GM18868 (cell line): ENCODE measurements around the gene FERMT2.

ENCODE experiments used
- ATAC-seq: cut with Tn5 transposase; IDR thresholded peaks from one replicate; pipeline ENCODE4 v1.9.1; 2021; ENCODE audit warnings: mild to moderate bottlenecking, moderate library complexity; ENCODE audit not compliant: unreplicated experiment

FERMT2 gene

GRCh38 chr14:52950898-52951680 is at the start of gene FERMT2:
Gene FERMT2, minus strand, starts transcription at chr14:52951050. Its CDS starts 482 bp downstream, at chr14:52950568.
- peak; percentile 62 for ATAC-seq

GRCh38 chr14:52998376-52999015 is 47.6 kb upstream of the FERMT2 start:
- ATAC-seq: no peak

GRCh38 chr14:52996493-52996892 is 45.6 kb upstream of the FERMT2 start:
- no peak for ATAC-seq

- ATAC-seq: no peak
Measured at GRCh38 chr14:52995998-52996397, 45.1 kb upstream of the FERMT2 start.

- no peak for ATAC-seq
Measured at GRCh38 chr14:52992236-52992870, 41.5 kb upstream of the FERMT2 start.

GRCh38 chr14:52988139-52988538 is 37.3 kb upstream of the FERMT2 start:
- no peak for ATAC-seq

- ATAC-seq: no peak
Measured at GRCh38 chr14:52987514-52987913, 36.7 kb upstream of the FERMT2 start.

- ATAC-seq: no peak
Measured at GRCh38 chr14:52987042-52987441, 36.2 kb upstream of the FERMT2 start.

- ATAC-seq: no peak
Measured at GRCh38 chr14:52977798-52978197, 26.9 kb upstream of the FERMT2 start.

- ATAC-seq: no peak
Measured at GRCh38 chr14:52974406-52974805, 23.6 kb upstream of the FERMT2 start.

GRCh38 chr14:52961060-52961639 is 10.3 kb upstream of the FERMT2 start:
- ATAC-seq: peak; percentile 86

GRCh38 chr14:52960627-52961026 is 9.8 kb upstream of the FERMT2 start:
- peak; percentile 44 for ATAC-seq

GRCh38 chr14:52954346-52955214 is 3.7 kb upstream of the FERMT2 start:
- ATAC-seq: no peak

GRCh38 chr14:52951681-52952554 is 1.1 kb upstream of the FERMT2 start:
- ATAC-seq: peak; percentile 6

- peak; percentile 38 for ATAC-seq
Measured at GRCh38 chr14:52950410-52950897, 396 bp downstream of the FERMT2 start.

- ATAC-seq: no peak
Measured at GRCh38 chr14:52949711-52950409, 990 bp downstream of the FERMT2 start.

- no peak for ATAC-seq
Measured at GRCh38 chr14:52949249-52949648, 1.6 kb downstream of the FERMT2 start.

- no peak for ATAC-seq
Measured at GRCh38 chr14:52948836-52949235, 2.0 kb downstream of the FERMT2 start.

GRCh38 chr14:52948039-52948438 is 2.8 kb downstream of the FERMT2 start:
- ATAC-seq: no peak
